ENCODE results near the gene YPEL4.
A peak's percentile ranks its signal among the peaks of the same experiment; 100 is the strongest.

The YPEL4 gene

GRCh38 chr11:57638005-57638781 lies 11.5 kb downstream of the YPEL4 start:
- Histone ChIP-seq H3K14ac (ENCODE audit: low read length in 2 of 2) (peak overlapping the region; percentile 76 to 89), H2BK120ac (ENCODE audit: low read depth, low read length) (peak overlapping the region; percentile 98), H2BK12ac (ENCODE audit: low read length in 2 of 2) (peak overlapping the region; percentile 59 to 76), H2AFZ (ENCODE audit: low read depth, low read length) (peak overlapping the region; percentile 33), H3K27ac (ENCODE audit: low read length, poor library complexity, severe bottlenecking) (peak overlapping the region; percentile 92), H3K9me3 (ENCODE audit: control insufficient read depth, low read length) (no peaks in the 10 kb centered on the region), H3K4me3 (ENCODE audit: insufficient read depth in 1 of 2, low read depth in 1 of 2, low read length in 2 of 2) (peak overlapping the region; percentile 82 to 97), H2AK5ac (ENCODE audit: low read length, severe bottlenecking) (peak overlapping the region; percentile 88), H3K23ac (ENCODE audit: low read length in 2 of 2) (peak overlapping the region in 1 of 2 experiments; percentile 62), H3K4ac (ENCODE audit: low read depth in 1 of 2, low read length in 2 of 2) (peak overlapping the region; percentile 98 to 99), H3K9ac (ENCODE audit: low read length) (peak overlapping the region; percentile 95), H2BK15ac (ENCODE audit: low read depth, poor library complexity, severe bottlenecking) (peak overlapping the region; percentile 97), H4K8ac (ENCODE audit: low read length) (peak overlapping the region; percentile 89), H3K4me2 (ENCODE audit: low read length, poor library complexity, severe bottlenecking) (peak overlapping the region; percentile 68), H4K91ac (ENCODE audit: low read length) (peak overlapping the region; percentile 99), H3K4me1 (ENCODE audit: control insufficient read depth, insufficient read depth, low read depth, low read length) (peaks cover 22% of the 10 kb centered on the region), H2BK5ac (ENCODE audit: low read depth, low read length, poor library complexity, severe bottlenecking) (peak overlapping the region; percentile 98), H3K79me1 (replicated peaks; ENCODE audit: low read length, poor library complexity, severe bottlenecking) (peaks cover 10% of the 10 kb centered on the region), H3K27me3 (ENCODE audit: control insufficient read depth in 1 of 2, insufficient read depth in 1 of 2, low read length in 2 of 2) (peaks cover 13 to 17% of the 10 kb centered on the region in 2 experiments), H3K36me3 (ENCODE audit: control insufficient read depth in 1 of 2, insufficient read depth in 2 of 2, low read depth in 1 of 2, low read length in 2 of 2) (no peaks in the 10 kb centered on the region), H3K18ac (ENCODE audit: low read depth in 1 of 2, low read length in 2 of 2) (peak overlapping the region; percentile 73 to 99)
- WGBS: under 1% methylated on average over 40 of the region's 47 CpGs
- peak; percentile 90 for DNase-seq

DNA sequence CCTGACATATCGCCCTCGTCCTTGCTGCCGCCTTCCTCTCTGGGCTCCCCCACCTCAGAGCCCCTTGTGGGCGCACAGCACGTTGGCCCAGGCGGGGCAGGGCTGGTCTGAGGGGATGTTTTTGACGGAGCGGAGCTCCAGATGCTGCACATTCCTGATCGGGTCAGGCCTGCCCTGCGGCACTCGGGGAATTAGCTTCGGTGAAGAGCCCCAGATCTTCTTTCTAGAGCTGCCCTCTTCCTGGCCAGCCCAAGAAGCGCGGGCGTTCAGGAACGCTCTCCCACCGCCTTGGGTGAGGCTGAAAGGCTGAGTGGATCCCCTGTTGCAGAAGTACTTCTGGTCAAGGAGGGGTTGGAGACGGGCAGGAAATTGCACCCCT lies 12.1 kb downstream of the YPEL4 start:
- peak overlapping the region in 1 of 2 experiments; percentile 14 for H3K14ac ChIP-seq (ENCODE audit: low read length in 2 of 2)
- H3K9ac ChIP-seq (ENCODE audit: low read length): peak overlapping the region; percentile 95
- H3K27me3 ChIP-seq (ENCODE audit: control insufficient read depth in 1 of 2, insufficient read depth in 1 of 2, low read length in 2 of 2): peaks cover 16 to 17% of the 10 kb centered on the region in 2 experiments
- peak overlapping the region; percentile 81 for H4K8ac ChIP-seq (ENCODE audit: low read length)
- no peaks in the 10 kb centered on the region for H3K9me3 ChIP-seq (ENCODE audit: control insufficient read depth, low read length)
- peak overlapping the region; percentile 71 for H4K91ac ChIP-seq (ENCODE audit: low read length)
- H3K4me1 ChIP-seq (ENCODE audit: control insufficient read depth, insufficient read depth, low read depth, low read length): peaks cover 19% of the 10 kb centered on the region
- H3K4me3 ChIP-seq (ENCODE audit: insufficient read depth in 1 of 2, low read depth in 1 of 2, low read length in 2 of 2): peak overlapping the region; percentile 49 to 97
- peak overlapping the region; percentile 14 for H2BK5ac ChIP-seq (ENCODE audit: low read depth, low read length, poor library complexity, severe bottlenecking)
- H2BK120ac ChIP-seq (ENCODE audit: low read depth, low read length): peak overlapping the region; percentile 75
- peak overlapping the region; percentile 9 to 52 for H3K4ac ChIP-seq (ENCODE audit: low read depth in 1 of 2, low read length in 2 of 2)
- H3K36me3 ChIP-seq (ENCODE audit: control insufficient read depth in 1 of 2, insufficient read depth in 2 of 2, low read depth in 1 of 2, low read length in 2 of 2): no peaks in the 10 kb centered on the region
- peak overlapping the region; percentile 33 for H2AFZ ChIP-seq (ENCODE audit: low read depth, low read length)
- DNase-seq: peak; percentile 18
- H3K4me2 ChIP-seq (ENCODE audit: low read length, poor library complexity, severe bottlenecking): peak overlapping the region; percentile 68
- peak overlapping the region; percentile 30 to 78 for H3K18ac ChIP-seq (ENCODE audit: low read depth in 1 of 2, low read length in 2 of 2)
- H3K27ac ChIP-seq (ENCODE audit: low read length, poor library complexity, severe bottlenecking): peak overlapping the region; percentile 9
- 25% methylated on average over 13 of the region's 18 CpGs for WGBS
- H3K23ac ChIP-seq (ENCODE audit: low read length in 2 of 2): no peak overlapping the region
- peak overlapping the region; percentile 59 to 64 for H2BK12ac ChIP-seq (ENCODE audit: low read length in 2 of 2)
- H2BK15ac ChIP-seq (ENCODE audit: low read depth, poor library complexity, severe bottlenecking): peak overlapping the region; percentile 60
- peaks cover 9% of the 10 kb centered on the region for H3K79me1 ChIP-seq (replicated peaks; ENCODE audit: low read length, poor library complexity, severe bottlenecking)
- peak overlapping the region; percentile 33 for H2AK5ac ChIP-seq (ENCODE audit: low read length, severe bottlenecking)

DNA sequence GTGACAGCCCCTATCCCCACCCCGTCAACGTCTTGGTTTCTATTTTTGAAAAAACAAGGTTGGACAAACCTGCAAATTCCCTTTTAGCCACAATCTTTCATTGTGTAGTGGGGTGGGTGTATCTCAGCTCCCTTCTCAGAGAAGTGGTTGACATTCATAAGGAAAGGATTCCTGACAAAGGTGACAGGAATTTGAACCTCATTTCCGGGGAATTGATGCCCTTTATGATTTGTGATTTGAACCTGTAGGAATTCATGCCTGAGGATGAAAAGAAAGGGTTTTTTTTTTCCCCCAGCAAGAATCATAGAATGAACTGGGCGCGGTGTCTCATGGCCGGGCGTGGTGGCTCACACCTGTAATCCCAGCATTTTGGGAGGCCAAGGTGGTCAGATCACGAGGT lies 14.5 kb downstream of the YPEL4 start:
- Histone ChIP-seq H2BK15ac (ENCODE audit: low read depth, poor library complexity, severe bottlenecking) (peak overlapping the region; percentile 0), H3K18ac (ENCODE audit: low read depth in 1 of 2, low read length in 2 of 2) (no peak overlapping the region), H3K36me3 (ENCODE audit: control insufficient read depth in 1 of 2, insufficient read depth in 2 of 2, low read depth in 1 of 2, low read length in 2 of 2) (no peaks in the 10 kb centered on the region), H2AFZ (ENCODE audit: low read depth, low read length) (no peak overlapping the region), H2BK12ac (ENCODE audit: low read length in 2 of 2) (no peak overlapping the region), H3K4me1 (ENCODE audit: control insufficient read depth, insufficient read depth, low read depth, low read length) (peaks cover 12% of the 10 kb centered on the region), H2BK120ac (ENCODE audit: low read depth, low read length) (no peak overlapping the region), H3K9me3 (ENCODE audit: control insufficient read depth, low read length) (no peaks in the 10 kb centered on the region), H4K8ac (ENCODE audit: low read length) (no peak overlapping the region), H3K4ac (ENCODE audit: low read depth in 1 of 2, low read length in 2 of 2) (no peak overlapping the region), H2BK5ac (ENCODE audit: low read depth, low read length, poor library complexity, severe bottlenecking) (no peak overlapping the region), H3K27ac (ENCODE audit: low read length, poor library complexity, severe bottlenecking) (no peak overlapping the region), H3K4me2 (ENCODE audit: low read length, poor library complexity, severe bottlenecking) (no peak overlapping the region), H4K91ac (ENCODE audit: low read length) (no peak overlapping the region), H3K4me3 (ENCODE audit: insufficient read depth in 1 of 2, low read depth in 1 of 2, low read length in 2 of 2) (no peak overlapping the region), H3K23ac (ENCODE audit: low read length in 2 of 2) (no peak overlapping the region), H3K14ac (ENCODE audit: low read length in 2 of 2) (no peak overlapping the region), H3K79me1 (replicated peaks; ENCODE audit: low read length, poor library complexity, severe bottlenecking) (peaks cover 5% of the 10 kb centered on the region), H3K9ac (ENCODE audit: low read length) (no peak overlapping the region), H2AK5ac (ENCODE audit: low read length, severe bottlenecking) (no peak overlapping the region), H3K27me3 (ENCODE audit: control insufficient read depth in 1 of 2, insufficient read depth in 1 of 2, low read length in 2 of 2) (peaks cover 27 to 32% of the 10 kb centered on the region in 2 experiments)
- no peak for DNase-seq
- 96% methylated on average over 7 of the region's 8 CpGs for WGBS

DNA sequence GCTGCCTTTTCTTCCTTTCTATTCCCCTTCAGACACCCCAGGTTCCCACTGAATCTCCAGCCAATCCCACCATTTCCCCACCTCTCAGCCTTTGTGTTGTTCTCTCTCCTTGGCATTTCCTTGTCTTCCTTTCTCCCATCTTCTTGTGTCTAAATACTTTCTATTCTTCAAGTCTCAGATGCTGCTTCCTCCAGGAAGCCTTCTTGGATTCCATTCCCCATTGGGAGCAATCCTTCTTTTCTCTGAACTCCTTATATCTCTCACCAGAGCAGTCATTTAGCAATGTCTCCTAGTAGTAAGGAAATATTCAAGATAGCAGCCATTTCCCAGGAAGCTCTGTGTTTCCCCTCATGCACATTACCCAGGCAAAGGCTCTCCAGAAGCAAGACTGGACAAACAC lies 15.4 kb downstream of the YPEL4 start:
- Histone ChIP-seq H2AFZ (ENCODE audit: low read depth, low read length) (no peak overlapping the region), H3K4ac (ENCODE audit: low read depth in 1 of 2, low read length in 2 of 2) (no peak overlapping the region)

More for the DNA sequence above, 15.4 kb downstream of the YPEL4 start:
- H3K9ac ChIP-seq (ENCODE audit: low read length): no peak overlapping the region
- no peak overlapping the region for H3K23ac ChIP-seq (ENCODE audit: low read length in 2 of 2)
- DNase-seq: no peak
- H2BK15ac ChIP-seq (ENCODE audit: low read depth, poor library complexity, severe bottlenecking): no peak overlapping the region
- H3K4me3 ChIP-seq (ENCODE audit: insufficient read depth in 1 of 2, low read depth in 1 of 2, low read length in 2 of 2): no peak overlapping the region
- peaks cover 5% of the 10 kb centered on the region for H3K79me1 ChIP-seq (replicated peaks; ENCODE audit: low read length, poor library complexity, severe bottlenecking)
- H2AK5ac ChIP-seq (ENCODE audit: low read length, severe bottlenecking): no peak overlapping the region
- no peak overlapping the region for H2BK12ac ChIP-seq (ENCODE audit: low read length in 2 of 2)
- H4K8ac ChIP-seq (ENCODE audit: low read length): no peak overlapping the region
- H3K9me3 ChIP-seq (ENCODE audit: control insufficient read depth, low read length): no peaks in the 10 kb centered on the region
- peaks cover 27 to 32% of the 10 kb centered on the region in 2 experiments for H3K27me3 ChIP-seq (ENCODE audit: control insufficient read depth in 1 of 2, insufficient read depth in 1 of 2, low read length in 2 of 2)
- no peak overlapping the region for H4K91ac ChIP-seq (ENCODE audit: low read length)
- H3K14ac ChIP-seq (ENCODE audit: low read length in 2 of 2): no peak overlapping the region
- no peak overlapping the region for H2BK120ac ChIP-seq (ENCODE audit: low read depth, low read length)
- H3K27ac ChIP-seq (ENCODE audit: low read length, poor library complexity, severe bottlenecking): no peak overlapping the region
- no peak overlapping the region for H2BK5ac ChIP-seq (ENCODE audit: low read depth, low read length, poor library complexity, severe bottlenecking)
- H3K4me2 ChIP-seq (ENCODE audit: low read length, poor library complexity, severe bottlenecking): no peak overlapping the region
- H3K4me1 ChIP-seq (ENCODE audit: control insufficient read depth, insufficient read depth, low read depth, low read length): peaks cover 6% of the 10 kb centered on the region
- no peaks in the 10 kb centered on the region for H3K36me3 ChIP-seq (ENCODE audit: control insufficient read depth in 1 of 2, insufficient read depth in 2 of 2, low read depth in 1 of 2, low read length in 2 of 2)
- H3K18ac ChIP-seq (ENCODE audit: low read depth in 1 of 2, low read length in 2 of 2): no peak overlapping the region

Data from mesenchymal stem cell (in vitro differentiated cells and primary cell).